Fibroblast of mammary gland (primary cell): ENCODE data around the gene LPAR5.
A peak's percentile ranks its signal among the peaks of the same experiment; 100 is the strongest.
"Not testable (repeated sequence)": the region's sequence is repeated elsewhere in the genome, so short reads cannot be mapped to it uniquely, and the experiment has no call there.

Source experiments
- DNase-seq: peaks from one replicate; pipeline ENCODE4 v3.0.0-alpha.2; 2010; ENCODE audit warnings: low read depth
- H3K4me3 ChIP-seq: 2 replicates; pipeline ENCODE4 v1.5.1; 2011; ENCODE audit warnings: low read depth, mild to moderate bottlenecking, low read length, moderate library complexity; ENCODE audit not compliant: control insufficient read depth
- CTCF ChIP-seq: conservative IDR thresholded peaks from 2 replicates; pipeline ENCODE4 v1.5.1; 2011; ENCODE audit warnings: low read depth, low read length, inconsistent platforms; ENCODE audit not compliant: control insufficient read depth, insufficient read depth

Gene LPAR5

DNA sequence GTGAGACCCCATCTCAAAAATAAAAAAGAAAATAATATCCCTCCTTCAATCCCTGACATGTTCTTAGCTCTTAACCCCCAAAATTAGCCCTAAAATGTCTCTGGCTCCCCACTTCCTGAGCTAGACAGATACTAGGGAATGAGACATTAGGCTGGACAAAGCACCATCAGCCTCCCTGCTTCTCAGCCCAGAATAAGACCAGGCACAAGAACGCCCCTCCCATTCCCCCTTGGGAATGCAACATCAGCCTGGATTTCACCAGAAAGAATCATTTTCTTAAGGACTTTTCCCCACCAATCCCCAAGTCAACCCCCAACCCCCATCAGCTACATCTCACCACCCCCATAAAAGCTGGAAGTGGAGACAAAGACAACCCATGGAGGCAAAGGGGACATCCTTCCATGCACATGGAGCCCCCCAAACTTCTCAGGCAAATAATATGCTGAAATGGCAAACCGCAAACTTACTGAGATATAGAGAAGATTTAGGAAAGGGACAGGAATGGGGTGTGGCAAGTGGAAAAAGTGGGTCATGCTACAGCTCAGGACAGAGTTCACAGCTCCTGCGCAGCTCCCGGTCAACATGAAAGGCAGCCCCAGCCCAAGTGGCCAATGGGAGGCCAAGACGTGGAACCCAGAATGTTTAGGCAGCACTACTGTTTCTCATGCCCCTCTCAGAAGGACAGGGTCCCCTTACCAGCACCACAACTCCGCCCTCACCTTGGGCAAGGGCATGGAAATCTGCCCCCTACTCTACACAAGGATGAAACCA, 31.3 kb downstream of the LPAR5 start:
- TF ChIP-seq CTCF, result no peak
- DNase-seq, result peak; percentile 65
- H3K4me3 ChIP-seq, result peak overlapping the region; percentile 84

DNA sequence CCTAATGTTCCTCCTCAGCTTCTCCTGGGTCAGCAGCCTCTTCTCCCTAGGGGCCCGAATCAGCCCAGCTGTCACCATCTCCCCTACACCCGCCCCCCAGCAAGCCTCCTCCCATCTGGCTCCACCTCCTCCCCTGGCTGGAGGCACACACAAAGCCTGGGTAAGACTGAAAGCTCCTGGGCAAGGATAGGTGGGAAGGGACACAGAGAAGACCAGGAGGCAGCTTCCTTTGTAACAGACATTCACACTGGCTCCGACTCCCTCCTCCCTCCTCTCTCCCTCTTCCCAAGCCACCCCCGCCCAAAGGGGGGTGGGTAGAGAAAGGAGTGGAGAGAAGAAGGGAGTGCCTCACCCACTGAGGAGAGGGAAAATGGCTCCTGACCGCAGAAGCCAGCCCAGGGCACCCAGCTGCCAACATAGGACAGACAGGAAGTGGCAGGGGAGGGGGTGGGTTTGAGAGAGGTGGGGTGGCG, 32.6 kb downstream of the LPAR5 start:
- no peak for TF ChIP-seq CTCF
- no peak overlapping the region for H3K4me3 ChIP-seq
- DNase-seq, result peak; percentile 42

GRCh38 chr12:6602526-6602925, 33.2 kb downstream of the LPAR5 start:
- no peak for DNase-seq
- no peak overlapping the region for H3K4me3 ChIP-seq
- no peak for TF ChIP-seq CTCF

DNA sequence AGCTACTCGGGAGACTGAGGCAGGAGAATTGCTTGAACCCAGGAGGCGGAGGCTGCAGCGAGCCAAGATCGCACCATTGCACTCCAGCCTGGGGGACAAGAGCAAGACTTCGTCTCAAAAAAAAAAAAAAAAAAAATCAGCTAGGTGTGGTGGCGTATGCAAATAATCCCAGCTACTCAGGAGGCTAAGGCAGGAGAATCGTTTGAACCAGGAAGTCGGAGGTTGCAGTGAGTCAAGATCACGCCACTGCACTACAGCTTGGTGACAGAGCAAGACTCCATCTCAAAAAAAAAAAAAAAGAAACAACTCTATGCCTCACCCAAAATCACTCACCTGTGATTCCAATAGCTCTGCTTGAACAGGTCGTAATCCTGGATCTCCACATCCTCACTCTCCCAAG, 40.1 kb downstream of the LPAR5 start:
- H3K4me3 ChIP-seq, DNase-seq: not testable (repeated sequence)

DNA sequence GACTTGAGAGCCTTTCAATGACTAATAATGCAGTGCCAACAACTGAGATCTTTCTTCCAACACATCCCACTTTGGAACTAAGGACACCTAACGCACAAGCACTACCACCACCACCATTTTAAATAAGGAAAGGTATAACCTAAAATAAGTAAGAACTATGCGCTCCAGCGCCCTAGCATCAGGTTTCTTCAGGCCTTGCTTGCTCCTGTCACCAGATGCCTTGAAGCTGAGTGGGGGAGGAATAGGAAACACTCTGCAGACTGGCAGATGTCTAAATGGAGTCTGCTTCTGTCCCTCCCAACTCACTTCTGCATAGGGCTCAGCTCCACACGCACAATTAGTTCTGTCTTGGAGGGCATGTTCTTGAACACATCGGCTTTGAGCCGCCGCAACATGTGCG, 43.7 kb downstream of the LPAR5 start:
- no peak for TF ChIP-seq CTCF
- no peak overlapping the region for H3K4me3 ChIP-seq
- DNase-seq, result no peak

GRCh38 chr12:6586569-6586968, 49.2 kb downstream of the LPAR5 start:
- not testable (repeated sequence) for DNase-seq, H3K4me3 ChIP-seq

DNA sequence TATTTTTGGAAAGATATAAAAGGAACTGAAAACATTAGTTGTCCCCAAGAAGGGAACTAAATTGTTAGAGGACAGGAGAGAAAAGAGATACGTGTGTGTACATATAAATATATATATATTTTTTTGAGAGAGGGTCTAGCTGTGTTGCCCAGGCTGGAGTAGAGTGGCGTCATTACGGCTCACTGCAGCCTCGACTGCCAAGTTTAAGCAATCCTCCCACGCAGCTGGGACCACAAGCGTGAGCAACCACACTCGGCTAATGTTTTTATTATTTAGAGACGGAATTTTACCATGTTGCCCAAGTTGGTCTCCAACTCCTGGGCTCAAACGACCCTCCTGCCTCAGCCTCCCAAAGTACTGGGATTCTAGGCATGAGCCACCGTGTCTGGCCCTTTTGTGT, 51.5 kb downstream of the LPAR5 start:
- TF ChIP-seq CTCF, result no peak
- no peak overlapping the region for H3K4me3 ChIP-seq
- peak; percentile 74 for DNase-seq

GRCh38 chr12:6582959-6583358, 52.8 kb downstream of the LPAR5 start:
- no peak for TF ChIP-seq CTCF
- H3K4me3 ChIP-seq, result no peak overlapping the region
- DNase-seq, result no peak
